ENCODE results near the gene MTM1.

- TF ChIP-seq CTCF (IDR thresholded peaks at IDR 0.05; ENCODE audit: low read depth, low read length) (no peak), EZH2phosphoT487 (IDR thresholded peaks at IDR 0.05; ENCODE audit: low read depth) (no peak)
These were observed 26.2 kb downstream of the MTM1 start for GRCh38 chrX:150594584-150594983.

Measured in OCI-LY3 (cell line).